Right cardiac atrium (tissue), 5 donors: Measurements from ENCODE around the gene SIK2. TPM values are rescaled to one million over a fixed set of nuclear protein-coding genes. Genes with fewer than 3 reads are reported as not detected.

Experiments used
- ATAC-seq, 2 donors: fragments of 200-7000 bp; cut with Tn5 transposase; one replicate each; pipeline versions ENCODE4 v1.8.0 to v1.9.1; 2020; ENCODE audit warnings: moderate library complexity in 2 of 2, mild to moderate bottlenecking in 1 of 2
- DNase-seq, 3 donors: peaks; one replicate each; pipeline ENCODE4 v3.0.0-alpha.2; 2020
- H3K27ac ChIP-seq: one replicate; pipeline ENCODE4 v1.5.1; 2013; ENCODE audit warnings: mild to moderate bottlenecking, low read length, control low read depth, moderate library complexity
- H3K27me3 ChIP-seq: one replicate; pipeline ENCODE4 v1.6.1; 2013; ENCODE audit not compliant: control insufficient read depth, insufficient read depth
- H3K4me1 ChIP-seq: one replicate; pipeline ENCODE4 v1.6.1; 2013; ENCODE audit warnings: low read length; ENCODE audit not compliant: control insufficient read depth, insufficient read depth
- H3K4me3 ChIP-seq: one replicate; pipeline ENCODE4 v1.5.1; 2013; ENCODE audit warnings: low read length, control low read depth
- H3K9me3 ChIP-seq: one replicate; pipeline ENCODE4 v1.6.1; 2013; ENCODE audit warnings: low read length; ENCODE audit not compliant: control insufficient read depth
- WGBS: extraction: QIAGEN DNeasy Blood & Tissue Kit; methylation state at CpG from one replicate; pipeline ENCODE4 v1.1.7; 2013; 5-methylcytosine and 5-hydroxymethylcytosine counted together
- intact Hi-C, 4 donors: fragments of 100-400 bp; cut with DNase I; formaldehyde crosslinking; loops; one replicate each; pipeline versions ENCODE4 v1.11.0 to v1.14.0; 2022 to 2023
- polyA plus RNA-seq: library from polyadenylated mRNA; stranded (reverse); fragments of 200-250 nt; gene quantifications from one replicate; pipeline ENCODE4 v1.2.3, GENCODE V29; 2013
- total RNA-seq, 4 donors: library from RNA; stranded (reverse); fragmentation: NEBNext Ultra II Directional; extraction: Animal tissue kit (Norgen Biotek cat#: 25700); gene quantifications; one replicate each; pipeline ENCODE4 v1.2.1, GENCODE V29; 2021
- donor health status: healthy with polysubstance abuse.
- donor health status: DM: no; HTN: yes; CAD: no.
- donor health status: DM: no; HTN: no; CAD: no.
- donor health status: DM: no; HTN: yes; CAD: no; lungs with severe emphysema.
- donor health status: DM: yes; HTN: yes; CAD: no.

The SIK2 gene
- total and polyA plus RNA-seq, 5 donors, result 7.4 to 51.7 (median 21.5) TPM

- H3K27me3 ChIP-seq, result no peaks in the 10 kb centered on the region
- no peaks in the 10 kb centered on the region for H3K9me3 ChIP-seq
- ATAC-seq (peak in 1 of 2 donors; percentile 50), DNase-seq (peak; percentile 35 to 68 (median 64))
- H3K4me1 ChIP-seq, result peaks cover 2% of the 10 kb centered on the region
- no peak overlapping the region for H3K4me3 ChIP-seq
- WGBS, result 69% methylated on average over 4 of the region's 4 CpGs
- no peak overlapping the region for H3K27ac ChIP-seq
- intact Hi-C loops, result loop anchor here in 3 of 4 donors (5.0 to 10.0 kb wide), 3 partner anchors 110 to 280 kb away; no protein-coding TSS in a partner anchor
Observed at GRCh38 chr11:111565114-111565720, 37.0 kb upstream of the SIK2 start.

- no peak overlapping the region for H3K27ac ChIP-seq
- no peaks in the 10 kb centered on the region for H3K27me3 ChIP-seq
- H3K4me1 ChIP-seq, result peaks cover 2% of the 10 kb centered on the region
- no peak overlapping the region for H3K4me3 ChIP-seq
- 81% methylated on average over 7 of the region's 7 CpGs for WGBS
- no peaks in the 10 kb centered on the region for H3K9me3 ChIP-seq
- DNase-seq (no peak), ATAC-seq (no peak)
- intact Hi-C loops, result loop anchor here in 3 of 4 donors (5.0 to 10.0 kb wide), 3 partner anchors 112 to 278 kb away; no protein-coding TSS in a partner anchor
Observed at GRCh38 chr11:111566324-111566723, 35.9 kb upstream of the SIK2 start.

DNA sequence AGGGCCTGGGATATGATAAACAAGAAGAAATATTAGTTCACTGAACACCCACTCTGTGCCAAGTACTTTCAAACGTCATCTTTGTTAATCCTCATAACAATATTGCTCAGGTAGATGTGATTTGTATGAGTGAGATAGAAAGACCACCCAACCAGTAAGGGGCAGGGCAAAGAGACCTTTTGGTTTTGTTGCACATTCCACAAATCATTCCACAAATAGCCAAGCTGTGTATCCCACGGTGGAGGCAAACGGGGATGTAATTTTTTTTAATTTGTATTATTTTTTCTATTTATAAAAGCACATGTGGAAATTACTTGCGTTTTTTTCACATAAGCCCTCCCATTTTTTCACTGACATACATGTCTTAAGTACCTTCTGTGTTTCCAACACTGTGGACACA lies 32.8 kb upstream of the SIK2 start:
- DNase-seq (no peak), ATAC-seq (no peak)
- H3K4me1 ChIP-seq, result peaks cover 2% of the 10 kb centered on the region
- no peak overlapping the region for H3K27ac ChIP-seq
- intact Hi-C loops, result loop anchor here in 3 of 4 donors (5.0 to 10.0 kb wide), 3 partner anchors 115 to 275 kb away; no protein-coding TSS in a partner anchor
- H3K4me3 ChIP-seq, result no peak overlapping the region
- no peaks in the 10 kb centered on the region for H3K27me3 ChIP-seq
- 68% methylated on average over 4 of the region's 4 CpGs for WGBS
- no peaks in the 10 kb centered on the region for H3K9me3 ChIP-seq

DNA sequence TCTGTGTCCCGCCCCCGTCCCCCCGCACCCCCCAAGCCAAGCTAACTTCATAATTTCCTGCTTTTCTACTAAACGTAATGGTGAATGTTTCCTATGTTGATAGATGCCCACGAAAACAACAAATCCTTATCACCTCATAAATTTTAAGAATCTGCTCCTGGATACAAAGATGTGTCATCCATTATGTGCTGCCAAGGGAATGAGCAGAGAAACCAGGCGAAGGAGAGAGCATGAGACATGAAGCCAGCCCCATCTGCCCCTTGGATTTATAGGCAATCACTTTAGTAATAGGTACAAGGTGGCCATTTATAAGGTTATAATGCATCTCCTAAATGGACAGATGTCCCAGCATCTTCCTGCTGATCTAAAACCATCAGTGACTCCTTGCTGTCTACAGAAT lies 31.5 kb upstream of the SIK2 start:
- Histone ChIP-seq H3K9me3 (no peaks in the 10 kb centered on the region), H3K4me1 (peaks cover 4% of the 10 kb centered on the region), H3K4me3 (no peak overlapping the region), H3K27me3 (no peaks in the 10 kb centered on the region), H3K27ac (no peak overlapping the region)
- WGBS, result 49% methylated on average over 6 of the region's 6 CpGs
- intact Hi-C loops, result no loop called here
- DNase-seq (no peak), ATAC-seq (no peak)

GRCh38 chr11:111571829-111572501 lies 30.3 kb upstream of the SIK2 start:
- DNase-seq, result no peak
- intact Hi-C loops, result no loop called here
- 48% methylated on average over 6 of the region's 6 CpGs for WGBS

DNA sequence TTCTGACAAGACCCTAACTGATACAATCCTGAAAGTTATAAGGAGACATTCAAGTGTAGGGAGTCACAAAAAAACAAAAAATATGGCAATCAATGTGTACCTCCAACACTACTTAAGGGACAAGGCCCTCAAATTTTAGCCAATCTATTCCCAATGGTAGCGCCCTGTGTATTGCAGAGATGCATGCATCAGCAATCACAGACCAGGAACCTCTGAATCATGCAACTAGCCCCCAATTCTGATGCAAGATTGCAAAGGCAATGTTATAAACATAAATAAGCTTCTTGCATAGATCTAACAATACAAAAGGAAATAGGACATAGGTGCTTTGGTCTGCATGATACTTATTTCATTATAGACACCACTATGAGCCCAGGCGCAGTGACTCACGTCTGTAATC lies 29.7 kb upstream of the SIK2 start:
- H3K4me3 ChIP-seq, result no peak overlapping the region
- ATAC-seq (no peak), DNase-seq (no peak)
- intact Hi-C loops, result no loop called here
- 95% methylated on average over 3 of the region's 3 CpGs for WGBS
- no peaks in the 10 kb centered on the region for H3K27me3 ChIP-seq
- no peak overlapping the region for H3K27ac ChIP-seq
- H3K4me1 ChIP-seq, result peaks cover 4% of the 10 kb centered on the region
- H3K9me3 ChIP-seq, result no peaks in the 10 kb centered on the region

More at GRCh38 chr11:111571829-111572501, 30.3 kb upstream of the SIK2 start:
- H3K4me1 ChIP-seq, result peaks cover 4% of the 10 kb centered on the region
- no peaks in the 10 kb centered on the region for H3K27me3 ChIP-seq
- no peak for ATAC-seq
- H3K27ac ChIP-seq, result no peak overlapping the region
- H3K9me3 ChIP-seq, result no peaks in the 10 kb centered on the region
- H3K4me3 ChIP-seq, result no peak overlapping the region

DNA sequence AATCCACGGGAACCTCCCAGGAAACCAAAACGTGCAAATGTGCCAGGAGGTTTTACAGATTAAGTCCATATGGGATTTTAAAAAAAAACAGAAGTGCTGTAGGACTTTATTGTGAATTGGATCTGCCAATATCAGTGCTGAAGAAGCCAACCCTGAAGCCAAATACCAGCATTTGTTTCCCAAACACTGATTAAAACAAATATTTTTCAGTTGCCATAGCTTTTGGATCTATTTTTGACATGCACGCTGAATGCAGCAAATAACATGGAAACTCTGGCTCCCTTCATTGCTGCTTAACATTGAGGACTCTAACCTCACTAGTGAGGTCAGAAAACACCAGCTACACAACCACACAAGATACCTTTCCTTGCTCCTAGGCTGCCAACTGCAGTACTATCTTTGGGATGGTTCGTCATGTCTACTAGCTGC lies 28.4 kb upstream of the SIK2 start:
- WGBS, result 15% methylated on average over 4 of the region's 4 CpGs
- Histone ChIP-seq H3K4me1 (peaks cover 4% of the 10 kb centered on the region), H3K27me3 (no peaks in the 10 kb centered on the region), H3K4me3 (peak overlapping the region; percentile 48), H3K9me3 (no peaks in the 10 kb centered on the region), H3K27ac (peak overlapping the region; percentile 14)
- intact Hi-C loops, result no loop called here
- no peak for DNase-seq
- ATAC-seq, result peak; percentile 87 to 90

DNA sequence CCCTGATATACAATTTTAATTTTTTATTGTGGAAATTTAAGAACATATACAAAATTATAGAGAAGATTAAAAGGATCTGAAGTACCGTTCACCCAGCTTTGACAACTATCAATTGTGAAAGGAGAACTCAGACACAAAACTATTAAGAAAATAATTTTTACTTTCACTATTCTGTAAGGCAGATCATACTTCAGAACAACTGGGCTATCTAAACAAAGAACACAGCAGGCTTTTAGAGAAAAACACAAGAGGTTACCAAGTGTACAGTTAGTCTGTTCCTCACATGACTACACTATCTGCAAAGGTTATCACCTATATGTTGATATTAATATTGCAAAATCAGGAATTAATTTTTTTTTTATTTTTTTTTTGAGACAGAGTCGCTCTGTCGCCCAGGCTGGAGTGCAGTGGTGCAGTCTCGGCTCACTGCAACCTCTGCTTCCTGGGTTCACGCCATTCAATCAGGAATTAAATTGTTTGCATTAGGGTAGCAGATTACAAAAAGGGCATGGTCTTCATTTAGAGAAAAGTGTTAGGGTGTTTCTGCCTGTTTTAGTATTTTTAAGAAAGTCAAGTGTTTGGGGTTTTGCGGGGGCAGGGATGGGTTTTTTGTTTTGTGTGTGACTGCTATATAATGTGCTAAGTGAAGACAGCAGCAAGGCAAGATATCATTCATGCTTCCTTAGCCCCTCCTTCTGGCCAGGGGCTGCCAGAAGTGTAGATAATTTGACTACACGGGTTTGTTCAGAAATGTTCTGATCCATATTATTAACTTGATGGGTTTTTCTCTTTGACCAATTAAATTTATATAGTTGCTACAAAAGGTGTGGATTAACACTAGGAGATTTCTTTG lies 27.6 kb upstream of the SIK2 start:
- DNase-seq, result no peak
- intact Hi-C loops, result no loop called here
- H3K4me1 ChIP-seq, result peaks cover 4% of the 10 kb centered on the region
- peak; percentile 41 to 56 for ATAC-seq
- H3K27me3 ChIP-seq, result no peaks in the 10 kb centered on the region
- WGBS, result 29% methylated on average over 7 of the region's 7 CpGs
- H3K9me3 ChIP-seq, result no peaks in the 10 kb centered on the region
- H3K27ac ChIP-seq, result no peak overlapping the region
- peak overlapping the region; percentile 48 for H3K4me3 ChIP-seq

- DNase-seq, result no peak
- no peaks in the 10 kb centered on the region for H3K9me3 ChIP-seq
- H3K27ac ChIP-seq, result no peak overlapping the region
- H3K4me1 ChIP-seq, result peaks cover 4% of the 10 kb centered on the region
- intact Hi-C loops, result no loop called here
- H3K4me3 ChIP-seq, result no peak overlapping the region
- 88% methylated on average over 6 of the region's 6 CpGs for WGBS
- ATAC-seq, result no peak
- no peaks in the 10 kb centered on the region for H3K27me3 ChIP-seq
Observed at GRCh38 chr11:111575740-111576139, 26.5 kb upstream of the SIK2 start.

GRCh38 chr11:111577821-111578220 lies 24.4 kb upstream of the SIK2 start:
- ATAC-seq (no peak), DNase-seq (no peak)
- Histone ChIP-seq H3K27me3 (no peaks in the 10 kb centered on the region), H3K9me3 (no peaks in the 10 kb centered on the region), H3K4me3 (no peak overlapping the region), H3K4me1 (peaks cover 3% of the 10 kb centered on the region), H3K27ac (no peak overlapping the region)
- 81% methylated on average over 4 of the region's 4 CpGs for WGBS
- intact Hi-C loops, result no loop called here

- intact Hi-C loops, result loop anchor here in 2 of 4 donors (5.0 to 10.0 kb wide), 2 partner anchors 193 to 261 kb away; no protein-coding TSS in a partner anchor
- Histone ChIP-seq H3K9me3 (no peaks in the 10 kb centered on the region), H3K27me3 (no peaks in the 10 kb centered on the region), H3K4me3 (no peak overlapping the region), H3K4me1 (no peaks in the 10 kb centered on the region), H3K27ac (no peak overlapping the region)
- DNase-seq (no peak), ATAC-seq (no peak)
- WGBS, result 100% methylated on average over 1 of the region's 1 CpG
Observed at GRCh38 chr11:111581341-111581740, 20.9 kb upstream of the SIK2 start.
